Right lung (tissue), 5 donors: ENCODE measurements around the gene ADAMTS2. TPM values are rescaled to one million over a fixed set of nuclear protein-coding genes. Genes with fewer than 3 reads are reported as not detected.

Experiments used
- DNase-seq, 2 donors: peaks; one replicate each; pipeline ENCODE4 v3.0.0-alpha.2; 2013
- polyA plus RNA-seq, 5 donors: library from polyadenylated mRNA; unstranded; fragments of 120-200 nt; gene quantifications; one replicate each; pipeline versions ENCODE4 v1.2.1 to v1.2.3, GENCODE V29; 2013; ENCODE audit warnings: inconsistent platforms in 1 of 5, low replicate concordance in 1 of 5; ENCODE audit not compliant: insufficient read length in 5 of 5, insufficient read depth in 1 of 5

ADAMTS2 gene
- polyA plus RNA-seq, 5 donors = 27.7 to 44.9 (median 31.5) TPM

DNA sequence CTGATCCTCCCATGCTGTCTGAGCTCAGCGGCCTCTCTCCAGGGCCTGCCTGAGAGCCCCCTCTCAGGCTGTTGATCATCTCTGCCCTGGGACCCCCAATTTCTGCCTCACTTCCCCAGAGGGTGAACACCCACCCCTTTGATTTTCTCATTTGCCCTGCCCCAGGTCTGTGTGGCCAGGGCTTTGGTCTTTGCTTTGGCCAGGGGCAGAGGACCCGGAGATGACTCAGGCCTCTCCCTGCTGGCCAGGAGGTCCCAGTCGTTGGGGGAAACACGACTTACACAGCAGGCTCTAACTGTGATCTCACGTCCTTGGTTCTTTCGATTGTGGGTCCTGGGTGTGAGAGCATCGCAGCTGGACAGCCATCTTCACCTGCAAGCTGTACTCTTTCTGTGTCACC is 1.1 kb upstream of the ADAMTS2 start:
- DNase-seq = no peak

DNA sequence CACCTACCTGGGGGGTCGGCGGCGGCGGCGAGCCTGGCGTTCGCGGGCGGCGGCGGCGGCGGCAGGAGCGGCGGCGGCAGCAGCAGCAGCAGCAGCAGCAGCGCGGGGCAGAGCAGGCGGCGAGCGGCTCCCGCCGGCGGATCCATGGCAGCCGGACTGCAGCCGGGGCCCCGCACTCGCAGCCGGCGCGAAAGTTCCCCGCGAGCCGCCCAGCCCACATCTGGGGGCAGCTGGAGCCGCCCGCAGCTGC is 153 bp downstream of the ADAMTS2 start:
- DNase-seq = no peak

DNA sequence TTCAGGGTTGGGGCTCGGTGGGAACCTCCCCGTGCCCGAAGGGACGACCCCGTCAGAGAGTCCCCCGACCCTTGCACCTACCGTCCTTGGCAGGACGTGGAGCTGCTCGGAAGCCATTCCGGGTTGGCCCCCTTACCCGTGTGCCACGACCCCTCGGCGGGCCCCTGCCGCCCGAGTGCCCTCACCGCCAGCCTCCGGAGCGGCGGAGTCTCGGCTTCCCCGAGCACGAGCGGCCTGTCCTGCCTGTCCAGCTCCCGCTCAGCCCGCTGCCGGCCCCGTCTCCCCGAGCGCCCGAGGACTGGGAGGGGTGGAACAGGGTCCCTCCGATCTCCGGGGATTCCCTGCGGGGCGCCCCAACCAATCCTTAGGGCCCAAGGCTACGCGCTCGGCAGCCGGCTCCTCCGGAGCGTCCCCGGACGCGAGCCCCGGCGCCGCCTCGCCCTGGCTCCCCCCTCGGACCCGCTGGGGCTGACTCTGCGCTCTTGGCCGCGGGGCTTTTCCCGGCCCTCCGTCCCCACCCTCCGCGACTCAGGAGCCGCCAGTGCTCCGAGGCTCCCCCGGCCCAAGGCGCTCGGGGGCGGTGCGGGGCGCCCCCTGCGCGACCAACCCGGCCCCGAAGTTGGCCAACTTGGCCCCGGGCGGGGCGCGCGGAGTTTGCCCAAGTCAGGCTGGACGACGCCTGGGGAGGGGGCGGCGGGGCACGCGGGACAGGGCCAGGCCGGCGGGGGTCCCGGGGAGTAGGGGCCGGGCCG is 654 bp downstream of the ADAMTS2 start:
- DNase-seq = no peak

DNA sequence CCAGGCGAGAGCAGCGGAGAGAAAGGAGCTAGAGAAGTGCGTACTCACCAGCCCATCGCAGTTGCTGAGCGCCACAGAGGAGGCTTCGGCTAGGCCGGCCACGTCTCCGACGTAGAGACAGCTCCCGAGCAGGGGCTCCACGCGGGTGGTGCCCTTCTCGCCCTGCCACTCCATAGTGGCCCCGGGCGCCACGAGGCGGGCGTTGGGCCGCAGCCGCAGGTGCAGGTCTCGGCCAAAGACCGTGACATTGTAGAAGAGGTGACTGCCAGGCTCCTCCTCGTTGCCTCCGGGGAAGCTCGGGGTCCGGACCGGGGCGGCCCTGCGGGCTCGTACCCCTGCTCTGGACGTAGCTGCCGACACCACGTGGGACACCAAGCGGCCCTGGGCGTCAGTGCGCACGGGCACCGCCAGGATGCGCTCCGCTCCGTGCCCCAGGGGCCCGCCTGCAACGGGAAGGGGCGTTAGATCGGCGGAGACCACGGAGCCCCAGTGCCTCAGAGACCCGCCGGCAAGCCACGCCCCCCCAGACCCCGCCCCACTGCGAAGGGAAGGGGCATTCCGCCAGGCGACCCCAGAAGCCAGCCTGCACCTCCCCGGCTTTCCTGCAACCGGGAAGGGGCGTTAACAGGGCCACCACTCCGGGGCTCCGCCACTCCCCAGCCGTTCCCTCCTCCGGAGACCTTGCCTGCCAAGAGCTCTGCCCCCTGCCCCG is 1.4 kb downstream of the ADAMTS2 start:
- DNase-seq = peak in 1 of 2 donors; percentile 39

DNA sequence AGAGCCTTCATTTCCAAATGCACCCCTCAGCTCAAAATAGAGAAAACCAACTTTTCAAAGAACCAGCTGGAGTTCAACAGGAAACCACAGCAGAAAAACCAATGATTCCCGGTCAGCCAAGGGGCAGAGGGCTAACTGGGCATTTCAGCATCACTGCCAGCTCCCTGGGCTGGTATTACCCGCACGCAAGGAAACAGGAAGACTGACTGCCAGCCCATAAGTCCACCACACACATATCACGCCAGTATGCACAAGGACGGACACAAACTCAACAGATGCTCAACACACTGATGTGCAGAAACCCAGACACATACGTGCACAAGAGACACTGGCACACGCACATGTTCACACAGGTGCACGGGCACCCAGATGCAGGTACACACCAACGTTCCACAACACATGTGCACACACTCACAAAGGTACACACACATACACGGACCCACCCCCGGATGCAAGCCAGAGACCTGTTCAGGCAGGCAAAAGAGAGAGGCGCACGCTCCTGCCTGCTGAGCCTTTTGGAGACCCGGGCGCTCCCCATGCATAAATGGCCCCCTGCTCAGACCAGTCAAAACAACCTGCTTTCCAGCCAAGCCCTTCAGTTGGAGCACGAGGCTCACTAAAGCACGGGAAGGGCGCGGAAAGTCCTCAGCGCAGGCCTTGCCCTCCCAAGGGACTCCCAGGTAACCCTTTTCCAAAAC is 2.1 kb downstream of the ADAMTS2 start:
- no peak for DNase-seq

DNA sequence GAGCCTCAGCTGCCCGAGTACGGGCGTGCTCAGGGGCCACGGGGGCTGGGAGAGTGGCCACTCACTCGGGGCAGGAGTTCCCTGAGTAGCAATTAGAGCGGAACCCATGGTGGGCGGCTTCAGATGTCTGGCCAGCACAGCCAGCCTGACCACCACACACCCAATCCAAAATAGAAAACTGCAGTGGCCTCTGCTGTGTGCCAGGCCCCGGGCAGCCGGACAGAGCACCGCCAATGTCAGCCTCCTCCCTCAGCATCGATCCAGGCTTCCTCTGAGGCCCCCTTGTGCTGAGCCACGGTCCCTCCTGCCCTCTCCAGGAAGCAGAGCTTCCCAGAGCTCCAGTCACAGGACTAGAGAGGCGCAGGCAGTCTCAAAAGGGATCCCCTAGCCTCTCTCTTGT is 2.7 kb downstream of the ADAMTS2 start:
- DNase-seq = no peak

DNA sequence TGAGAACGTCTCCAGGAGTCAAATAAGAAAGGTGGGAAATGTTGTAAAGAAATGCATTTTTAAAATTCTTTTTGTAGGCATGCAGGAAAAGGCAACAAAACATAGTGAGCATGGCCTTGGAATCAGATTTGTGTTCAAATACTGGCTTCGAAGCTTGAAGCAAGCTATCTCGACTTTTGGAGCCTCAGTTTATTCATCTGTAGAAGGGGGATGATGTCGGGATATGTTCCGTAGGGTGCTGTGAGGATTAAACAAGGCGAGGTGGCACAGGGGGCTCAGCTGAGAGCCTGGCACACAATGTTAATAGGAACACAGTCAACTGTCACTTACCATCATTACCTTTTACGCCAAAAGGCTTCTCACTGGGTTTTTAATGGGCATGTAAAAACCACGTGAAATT is 4.8 kb downstream of the ADAMTS2 start:
- no peak for DNase-seq

DNA sequence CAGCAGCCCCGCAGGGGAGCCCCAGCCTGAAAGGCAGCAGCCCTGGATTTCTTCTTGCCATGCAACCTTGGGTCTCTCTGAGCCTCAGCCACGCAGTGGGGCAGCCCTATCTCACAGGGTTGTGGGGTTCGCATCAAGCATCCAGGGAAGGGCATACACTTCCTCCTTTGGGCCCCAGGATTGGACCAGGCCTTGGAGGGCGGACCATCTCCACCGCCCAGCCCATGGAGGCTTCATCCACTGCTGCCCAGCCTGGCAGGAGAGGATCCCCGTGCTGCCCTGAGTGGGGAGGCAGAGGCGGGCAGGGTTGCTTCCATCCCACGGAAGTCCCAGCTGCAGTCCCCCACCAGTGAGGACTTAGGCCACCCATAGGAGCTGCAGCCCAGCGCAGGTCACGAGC is 5.3 kb downstream of the ADAMTS2 start:
- no peak for DNase-seq

DNA sequence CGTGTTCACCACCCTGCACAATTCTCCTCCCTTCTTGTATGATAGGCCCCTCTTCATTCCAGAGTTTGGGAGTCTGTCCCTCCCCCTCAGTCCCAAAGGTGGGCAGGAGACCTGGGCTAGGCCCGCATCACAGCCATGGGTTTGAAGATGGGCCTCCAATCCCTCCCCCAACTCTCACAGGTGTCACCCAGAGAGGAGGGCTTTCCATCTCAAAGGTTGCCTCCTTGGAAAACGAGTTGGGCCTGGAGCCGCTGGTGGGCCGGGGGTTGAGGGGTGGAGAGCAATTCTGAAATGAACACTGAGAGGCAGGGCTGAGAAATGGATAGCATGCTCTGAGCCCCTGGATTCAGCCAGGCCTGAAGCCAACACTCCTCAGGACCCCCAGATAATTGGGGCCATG is 6.2 kb downstream of the ADAMTS2 start:
- DNase-seq = no peak

DNA sequence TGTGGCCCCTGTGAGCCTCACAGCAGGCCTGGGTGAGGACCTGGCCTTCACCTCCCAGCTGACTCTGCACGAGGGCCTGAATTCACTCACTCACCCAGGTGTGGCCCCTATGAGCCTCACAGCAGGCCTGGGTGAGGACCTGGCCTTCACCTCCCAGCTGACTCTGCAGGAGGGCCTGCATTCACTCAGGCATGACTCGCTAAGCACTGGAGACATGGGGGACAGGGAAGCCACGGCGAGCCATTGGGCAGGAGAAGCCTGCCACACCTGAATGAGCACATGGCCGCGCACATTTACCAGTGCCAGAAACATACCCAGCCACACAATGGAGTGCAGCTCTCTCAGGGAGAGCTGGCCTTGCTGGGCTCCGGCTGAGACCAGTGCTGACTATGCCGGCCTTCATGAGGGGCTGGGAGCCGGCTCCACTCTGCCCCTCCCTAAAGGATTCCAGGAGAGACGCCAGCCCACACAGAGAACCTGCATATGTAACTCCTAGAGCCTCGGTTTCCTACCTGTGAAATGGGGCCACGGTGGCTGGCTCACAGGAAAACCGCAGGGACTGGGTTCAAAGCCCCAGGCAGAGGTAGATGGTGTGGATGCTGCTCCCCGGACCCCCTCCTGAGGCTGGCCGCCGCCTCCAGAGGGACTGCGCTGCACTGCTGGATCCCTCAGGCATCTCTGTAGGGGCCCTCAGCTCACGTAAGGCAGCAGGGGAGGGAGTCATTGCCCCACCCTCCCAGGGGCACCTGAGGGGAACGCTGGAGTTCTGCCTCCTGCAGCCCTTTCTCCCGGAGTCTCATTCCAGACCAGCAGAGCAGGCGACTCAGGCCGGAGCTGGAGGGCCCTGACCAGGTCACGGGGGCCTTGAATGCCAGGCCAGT is 7.2 kb downstream of the ADAMTS2 start:
- no peak for DNase-seq

DNA sequence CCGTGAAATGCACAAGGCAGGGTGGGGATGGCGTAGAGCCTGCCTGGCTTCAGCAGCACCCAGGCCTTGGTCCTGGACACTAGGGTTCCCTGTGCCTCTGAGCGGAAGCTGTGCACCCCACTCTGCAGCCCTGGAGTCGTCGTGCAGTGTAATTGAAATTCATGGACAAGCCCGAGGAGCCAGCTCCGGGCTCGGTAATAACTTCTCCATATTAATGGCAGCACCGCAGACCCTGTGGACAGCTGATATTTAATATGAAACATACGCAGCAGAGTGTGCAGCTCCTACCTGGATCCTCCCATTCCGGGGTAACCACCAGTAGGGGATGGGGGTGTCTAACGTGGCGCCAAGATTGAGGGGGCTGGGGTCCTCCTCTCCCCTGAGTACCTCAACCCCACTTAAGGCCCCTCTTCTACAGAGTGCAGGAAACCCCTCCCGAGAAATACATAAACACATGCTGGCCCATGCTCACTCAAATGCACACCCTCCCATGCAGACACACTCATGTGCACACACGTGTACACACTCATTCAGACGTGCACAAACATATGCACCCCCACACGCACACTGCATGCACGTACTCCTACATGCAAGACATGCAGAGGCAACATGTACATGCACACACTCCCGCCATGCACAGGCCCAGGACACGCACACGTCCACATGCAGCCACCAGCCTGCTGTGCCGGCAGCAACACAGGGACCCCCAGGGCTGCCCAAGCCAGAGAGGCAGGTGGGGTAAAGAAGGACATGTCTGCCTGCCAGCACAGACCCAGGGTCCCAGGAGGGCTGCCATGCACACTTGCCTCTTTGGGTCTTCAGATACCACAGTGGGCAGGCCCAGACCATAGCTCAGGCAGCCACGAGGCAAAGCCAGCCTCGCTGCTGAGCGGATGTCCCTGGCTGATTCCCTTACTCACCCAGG is 8.1 kb downstream of the ADAMTS2 start:
- DNase-seq = no peak

DNA sequence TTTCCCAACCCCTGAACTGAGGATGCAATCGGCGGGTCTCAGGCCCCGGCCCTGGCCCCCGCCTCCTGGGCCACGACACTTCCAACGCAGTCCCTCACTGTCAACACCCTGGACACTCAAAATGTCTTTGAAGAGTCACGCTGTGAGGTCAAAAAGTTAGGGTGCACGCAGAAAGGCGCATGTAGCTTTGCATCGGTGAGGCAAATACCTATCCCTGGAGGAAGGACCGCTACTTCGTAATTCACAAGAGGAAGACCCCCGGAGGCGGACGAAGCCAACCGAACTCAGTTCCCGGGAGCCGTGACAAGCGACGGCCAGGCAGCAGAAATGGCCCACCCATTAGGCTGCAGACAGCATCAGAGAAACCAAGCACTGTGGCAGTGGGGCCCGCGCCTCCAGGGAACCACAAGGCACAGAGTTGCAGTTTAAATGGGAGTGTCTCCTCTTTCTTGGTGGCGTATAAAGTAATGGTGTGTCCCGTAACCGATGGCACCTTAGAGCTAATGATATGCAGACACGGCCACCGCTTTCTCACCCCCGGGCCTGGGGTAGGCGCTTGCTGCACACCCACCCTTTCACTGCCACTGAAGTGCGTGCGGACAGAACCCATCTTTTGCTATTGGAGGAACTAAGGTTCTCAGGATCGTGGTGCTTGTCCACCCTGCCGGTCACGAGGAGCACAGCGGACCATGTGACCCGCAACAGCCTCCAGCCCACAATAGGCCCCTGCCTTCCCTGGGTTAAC is 9.0 kb downstream of the ADAMTS2 start:
- DNase-seq = no peak

DNA sequence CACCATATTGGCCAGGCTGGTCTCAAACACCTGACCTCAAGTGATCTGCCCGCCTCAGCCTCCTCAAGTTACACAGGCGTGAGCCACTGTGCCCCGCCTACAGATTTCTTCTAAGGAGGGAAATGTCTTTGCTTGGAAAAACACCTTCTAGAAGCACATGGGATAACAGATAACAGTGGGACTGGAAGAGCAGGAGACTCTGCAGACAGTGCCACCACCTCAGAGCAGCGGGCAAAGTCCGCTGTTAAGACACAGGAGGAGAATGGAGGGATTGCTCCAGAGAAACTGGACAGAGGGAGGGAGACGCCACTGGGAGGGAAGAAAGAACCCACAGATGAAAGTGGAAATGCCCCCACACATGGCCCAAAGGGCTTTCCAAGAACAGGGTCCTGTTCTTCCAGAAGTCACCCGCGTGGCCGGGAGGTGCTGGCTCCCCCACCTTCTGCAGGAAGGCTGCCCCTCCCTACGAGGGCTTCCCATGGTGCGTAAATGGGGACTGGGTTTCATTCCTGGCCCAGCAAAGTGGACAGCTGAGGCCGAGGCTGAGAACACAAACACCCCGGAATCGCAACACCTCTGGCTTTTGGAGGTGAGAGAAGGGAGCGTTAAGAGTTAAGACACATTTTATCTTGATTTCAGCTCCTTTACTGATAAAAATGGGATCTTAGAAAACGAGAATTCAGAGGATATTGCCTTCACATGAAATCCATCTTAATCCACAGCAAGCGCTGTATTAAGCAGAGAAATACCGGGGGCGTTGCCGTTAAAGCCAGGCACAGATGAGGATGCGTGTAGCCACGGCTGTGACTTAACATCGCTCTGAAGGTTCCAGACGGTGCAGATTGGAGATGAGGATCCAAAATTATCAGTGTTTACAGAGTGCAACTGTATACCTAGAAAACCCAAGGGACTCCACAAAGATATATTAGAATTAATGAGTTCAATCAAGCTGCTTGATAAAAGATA is 11.2 kb downstream of the ADAMTS2 start:
- DNase-seq = no peak

DNA sequence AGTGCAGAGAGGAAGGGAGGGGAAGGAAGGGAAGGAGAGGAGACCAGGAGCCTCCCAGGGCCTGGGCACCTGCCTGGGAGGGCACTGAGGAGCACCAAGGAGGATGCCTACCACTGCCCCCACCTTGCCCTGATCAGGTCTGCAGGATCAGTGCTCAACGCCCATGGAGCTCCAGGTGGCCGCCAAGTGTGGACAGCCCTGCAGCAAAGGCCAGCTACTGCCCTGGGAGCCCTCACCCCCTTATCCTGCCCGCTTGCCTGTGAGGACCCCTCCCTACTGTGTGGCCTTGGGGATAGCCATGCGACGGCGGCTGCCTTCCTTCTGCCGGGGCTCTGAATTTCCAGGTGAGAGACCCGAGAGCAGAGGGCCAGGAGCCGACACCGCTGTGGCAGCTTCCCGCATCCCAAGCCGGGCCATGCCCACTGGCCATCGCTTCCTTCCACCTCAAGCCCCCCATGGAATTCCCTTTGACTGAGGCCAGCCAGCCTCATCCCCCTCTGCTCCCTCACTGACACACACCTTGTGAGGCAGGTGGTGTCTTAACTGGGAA is 12.4 kb downstream of the ADAMTS2 start:
- DNase-seq = no peak

DNA sequence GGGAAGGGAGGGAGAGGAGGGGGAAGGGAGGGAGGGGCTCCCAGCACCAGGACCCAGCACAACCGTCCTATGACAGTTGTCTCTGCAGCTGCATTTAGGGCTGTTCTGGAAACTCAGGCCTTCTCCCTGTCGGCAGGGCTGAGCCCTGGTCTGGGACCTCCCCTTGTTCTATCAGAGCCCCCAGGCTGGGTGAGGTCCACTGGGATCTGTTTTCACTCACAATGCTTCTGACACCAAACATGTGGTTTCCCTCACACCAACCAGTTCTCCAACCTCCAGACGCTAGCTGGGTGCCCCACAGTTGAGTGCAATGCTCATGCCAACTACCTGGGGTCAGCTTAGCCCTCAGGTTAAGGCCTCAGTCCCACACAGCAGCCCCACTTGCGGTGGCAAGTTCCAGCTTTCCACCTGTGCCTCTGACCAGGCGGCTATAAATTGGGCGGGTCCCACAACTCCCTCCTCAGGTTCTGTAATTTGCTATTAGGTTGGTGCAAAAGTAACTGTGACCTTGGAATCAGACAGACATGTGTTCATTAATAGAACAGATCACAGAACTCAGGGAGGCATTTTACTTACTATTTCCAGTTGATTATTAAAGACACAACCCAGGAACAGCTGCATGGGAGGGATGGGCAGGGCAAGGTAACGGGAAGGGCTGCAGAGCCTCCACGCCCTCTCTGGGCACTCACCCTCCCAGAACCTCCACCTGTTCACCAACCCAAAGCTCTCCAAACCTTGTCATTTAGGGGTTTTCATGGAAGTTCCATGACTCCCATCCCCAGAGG is 13.5 kb downstream of the ADAMTS2 start:
- DNase-seq = no peak

DNA sequence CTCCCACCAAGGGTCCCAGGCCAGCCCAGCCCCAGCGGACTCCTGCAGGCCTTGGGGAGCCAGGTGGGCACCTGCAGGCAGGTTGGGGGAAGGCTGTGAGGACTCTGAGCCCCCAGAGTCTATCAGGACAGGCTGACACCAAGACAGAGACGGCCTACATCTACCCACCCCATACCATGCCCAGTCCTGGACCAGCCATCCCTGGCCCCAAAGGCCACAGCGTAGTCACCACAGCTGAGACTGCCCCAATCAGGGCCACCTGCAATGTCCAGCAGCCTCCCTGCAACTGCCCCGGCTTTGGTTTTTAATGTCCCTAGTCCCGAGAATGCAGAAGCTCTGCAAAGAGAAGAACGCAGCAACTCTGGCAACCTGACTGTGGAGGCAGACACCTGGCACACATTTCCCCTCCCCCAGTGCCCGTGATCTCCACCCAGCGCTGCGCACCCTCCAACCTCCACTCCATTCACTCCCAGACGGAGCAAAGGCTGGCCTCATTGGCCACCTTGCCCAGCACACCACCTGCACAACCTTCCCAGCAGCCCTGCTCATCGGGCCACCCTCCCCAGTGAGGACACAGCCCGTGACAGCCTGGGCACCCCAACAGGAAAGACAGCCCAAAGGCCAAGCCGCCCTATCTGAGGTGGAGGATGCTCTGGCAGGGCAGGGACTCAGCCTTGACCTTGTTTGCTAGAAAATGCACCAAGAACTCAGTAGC is 14.9 kb downstream of the ADAMTS2 start:
- no peak for DNase-seq

DNA sequence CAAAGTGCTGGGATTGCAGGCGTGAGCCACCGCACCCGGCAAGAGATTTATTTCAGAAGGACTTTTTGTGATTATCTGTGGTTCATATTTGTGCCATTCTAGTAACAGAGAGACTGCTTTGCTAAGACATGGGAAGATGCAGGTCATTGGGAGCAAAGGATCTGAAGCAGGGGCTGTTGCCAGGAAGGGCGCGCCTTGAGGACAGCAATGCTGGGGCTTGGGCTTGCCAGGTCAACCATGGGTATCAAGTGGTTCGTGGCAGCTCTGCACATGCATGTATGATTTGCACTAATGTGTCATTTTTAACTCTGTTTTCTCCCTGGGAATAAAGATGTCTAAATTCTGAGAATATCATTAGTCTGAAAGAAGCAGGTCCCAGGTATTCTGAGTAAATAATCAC is 17.0 kb downstream of the ADAMTS2 start:
- no peak for DNase-seq
